Measurements from ENCODE around the gene CD244. TPM values are rescaled to one million over a fixed set of nuclear protein-coding genes. Genes with fewer than 3 reads are reported as not detected.

The CD244 gene
- total RNA-seq, 1 experiment from 2014 or later = not detected

DNA sequence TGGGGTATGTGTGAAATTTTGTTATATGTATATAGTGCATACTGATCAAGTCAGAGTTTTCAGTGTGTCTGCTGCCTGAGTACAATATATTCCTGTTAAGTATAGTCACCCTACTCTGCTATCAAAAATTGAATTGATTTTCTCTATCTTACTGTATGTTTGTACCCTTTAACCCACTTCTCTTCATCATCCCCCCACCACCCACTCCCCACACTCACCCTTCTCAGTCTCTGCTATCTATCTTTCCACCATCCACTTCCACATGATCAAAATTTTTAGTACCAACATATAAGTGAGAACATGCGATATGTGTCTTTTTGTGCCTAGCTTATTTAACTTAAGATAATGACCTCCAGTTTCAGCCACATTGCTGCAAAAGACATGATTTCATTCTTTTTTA, 62.5 kb downstream of the CD244 start:
- BruUV-seq (replicated peaks) = no TSS peak
- peaks cover 21% of the 10 kb centered on the region for H3K4me1 ChIP-seq (replicated peaks; ENCODE audit: insufficient read depth)
- CTCF ChIA-PET = no interaction called here
- H3K36me3 ChIP-seq (ENCODE audit: low read depth) = no peaks in the 10 kb centered on the region
- no peak overlapping the region for H3K4me2 ChIP-seq
- intact Hi-C loops (cut with micrococcal nuclease; ENCODE audit: unreplicated experiment) = no loop called here
- H3F3A ChIP-seq (ENCODE audit: insufficient read depth, low read depth) = no peaks in the 10 kb centered on the region
- H4K20me1 ChIP-seq (ENCODE audit: insufficient read depth) = no peaks in the 10 kb centered on the region
- H3K27ac ChIP-seq = no peak overlapping the region
- no peaks in the 10 kb centered on the region for H3K9me2 ChIP-seq (ENCODE audit: insufficient read depth)
- no peaks in the 10 kb centered on the region for H3K9me3 ChIP-seq (ENCODE audit: insufficient read depth, low read depth)
- H2AFZ ChIP-seq = no peak overlapping the region
- H3K4me3 ChIP-seq = no peak overlapping the region
- POLR2A ChIA-PET (ENCODE audit: unreplicated experiment) = no interaction called here
- no peaks in the 10 kb centered on the region for H3K27me3 ChIP-seq (ENCODE audit: insufficient read depth, low read depth)
- no peak for DNase-seq
- TF ChIP-seq, protein P1, sequence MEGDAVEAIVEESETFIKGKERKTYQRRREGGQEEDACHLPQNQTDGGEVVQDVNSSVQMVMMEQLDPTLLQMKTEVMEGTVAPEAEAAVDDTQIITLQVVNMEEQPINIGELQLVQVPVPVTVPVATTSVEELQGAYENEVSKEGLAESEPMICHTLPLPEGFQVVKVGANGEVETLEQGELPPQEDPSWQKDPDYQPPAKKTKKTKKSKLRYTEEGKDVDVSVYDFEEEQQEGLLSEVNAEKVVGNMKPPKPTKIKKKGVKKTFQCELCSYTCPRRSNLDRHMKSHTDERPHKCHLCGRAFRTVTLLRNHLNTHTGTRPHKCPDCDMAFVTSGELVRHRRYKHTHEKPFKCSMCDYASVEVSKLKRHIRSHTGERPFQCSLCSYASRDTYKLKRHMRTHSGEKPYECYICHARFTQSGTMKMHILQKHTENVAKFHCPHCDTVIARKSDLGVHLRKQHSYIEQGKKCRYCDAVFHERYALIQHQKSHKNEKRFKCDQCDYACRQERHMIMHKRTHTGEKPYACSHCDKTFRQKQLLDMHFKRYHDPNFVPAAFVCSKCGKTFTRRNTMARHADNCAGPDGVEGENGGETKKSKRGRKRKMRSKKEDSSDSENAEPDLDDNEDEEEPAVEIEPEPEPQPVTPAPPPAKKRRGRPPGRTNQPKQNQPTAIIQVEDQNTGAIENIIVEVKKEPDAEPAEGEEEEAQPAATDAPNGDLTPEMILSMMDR (conservative IDR thresholded peaks at IDR 0.05) = no peak
- TF ChIP-seq EZH2 (IDR thresholded peaks at IDR 0.05; ENCODE audit: low read depth) = no peak
- H3K79me2 ChIP-seq (ENCODE audit: low read depth) = no peaks in the 10 kb centered on the region

DNA sequence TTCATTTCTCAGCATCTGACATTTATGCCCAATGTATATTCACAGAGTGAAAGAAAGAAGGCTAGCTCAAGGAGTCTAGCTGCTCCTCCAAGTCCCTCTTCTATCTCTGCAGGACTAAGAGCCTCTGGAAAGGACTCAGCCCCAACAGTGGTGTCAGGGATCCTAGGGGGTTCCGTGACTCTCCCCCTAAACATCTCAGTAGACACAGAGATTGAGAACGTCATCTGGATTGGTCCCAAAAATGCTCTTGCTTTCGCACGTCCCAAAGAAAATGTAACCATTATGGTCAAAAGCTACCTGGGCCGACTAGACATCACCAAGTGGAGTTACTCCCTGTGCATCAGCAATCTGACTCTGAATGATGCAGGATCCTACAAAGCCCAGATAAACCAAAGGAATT, 63.0 kb downstream of the CD244 start:
- intact Hi-C loops (cut with micrococcal nuclease; ENCODE audit: unreplicated experiment) = no loop called here
- Histone ChIP-seq H3K36me3 (ENCODE audit: low read depth) (no peaks in the 10 kb centered on the region), H3K4me2 (no peak overlapping the region), H4K20me1 (ENCODE audit: insufficient read depth) (no peaks in the 10 kb centered on the region), H3K79me2 (ENCODE audit: low read depth) (no peaks in the 10 kb centered on the region), H3K9me3 (ENCODE audit: insufficient read depth, low read depth) (no peaks in the 10 kb centered on the region), H2AFZ (no peak overlapping the region), H3F3A (ENCODE audit: insufficient read depth, low read depth) (no peaks in the 10 kb centered on the region), H3K9me2 (ENCODE audit: insufficient read depth) (no peaks in the 10 kb centered on the region), H3K4me3 (no peak overlapping the region), H3K4me1 (replicated peaks; ENCODE audit: insufficient read depth) (peaks cover 21% of the 10 kb centered on the region), H3K27ac (no peak overlapping the region), H3K27me3 (ENCODE audit: insufficient read depth, low read depth) (no peaks in the 10 kb centered on the region)
- DNase-seq = no peak
- CTCF ChIA-PET = no interaction called here
- POLR2A ChIA-PET (ENCODE audit: unreplicated experiment) = no interaction called here
- BruUV-seq (replicated peaks) = no TSS peak
- TF ChIP-seq, protein P1 (conservative IDR thresholded peaks at IDR 0.05) = no peak
- TF ChIP-seq EZH2 (IDR thresholded peaks at IDR 0.05; ENCODE audit: low read depth) = no peak

DNA sequence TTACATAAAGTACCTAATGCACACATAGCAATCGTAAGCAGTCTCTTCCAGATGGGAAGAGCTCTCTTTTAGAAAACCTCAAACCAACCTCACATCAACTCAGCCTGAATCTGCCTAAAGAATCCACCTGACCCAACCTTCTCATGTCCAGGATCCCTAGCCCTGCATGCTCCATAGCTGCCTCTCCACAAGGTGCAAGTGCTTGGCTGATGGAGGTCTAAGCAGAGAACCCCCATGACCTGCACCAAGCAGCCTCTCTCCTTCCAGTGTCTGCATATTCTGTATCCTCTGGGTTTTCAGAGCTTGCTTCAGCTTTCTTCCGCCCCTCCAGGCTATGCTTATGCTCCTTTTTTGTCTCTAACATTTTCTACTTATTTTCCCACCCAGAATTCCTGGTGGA, 64.2 kb downstream of the CD244 start:
- Histone ChIP-seq H3K4me3 (no peak overlapping the region), H3K79me2 (ENCODE audit: low read depth) (no peaks in the 10 kb centered on the region), H3K4me2 (no peak overlapping the region), H2AFZ (no peak overlapping the region), H3K27me3 (ENCODE audit: insufficient read depth, low read depth) (no peaks in the 10 kb centered on the region), H3F3A (ENCODE audit: insufficient read depth, low read depth) (no peaks in the 10 kb centered on the region), H3K36me3 (ENCODE audit: low read depth) (no peaks in the 10 kb centered on the region), H3K9me2 (ENCODE audit: insufficient read depth) (no peaks in the 10 kb centered on the region), H4K20me1 (ENCODE audit: insufficient read depth) (no peaks in the 10 kb centered on the region), H3K4me1 (replicated peaks; ENCODE audit: insufficient read depth) (peaks cover 21% of the 10 kb centered on the region), H3K27ac (no peak overlapping the region), H3K9me3 (ENCODE audit: insufficient read depth, low read depth) (no peaks in the 10 kb centered on the region)
- POLR2A ChIA-PET (ENCODE audit: unreplicated experiment) = no interaction called here
- CTCF ChIA-PET = no interaction called here
- no peak for DNase-seq
- TF ChIP-seq EZH2 (IDR thresholded peaks at IDR 0.05; ENCODE audit: low read depth) = no peak
- TF ChIP-seq, protein P1 (conservative IDR thresholded peaks at IDR 0.05) = no peak
- intact Hi-C loops (cut with micrococcal nuclease; ENCODE audit: unreplicated experiment) = no loop called here
- no TSS peak for BruUV-seq (replicated peaks)

All from PC-9 (cell line).